SJCRH30 (cell line): ENCODE results near the gene MEGF6. TPM values are rescaled to one million over a fixed set of nuclear protein-coding genes. Genes with fewer than 3 reads are reported as not detected.
A peak's percentile ranks its signal among the peaks of the same experiment; 100 is the strongest.

ENCODE experiments used
- DNase-seq, 2 experiments: peaks; one replicate each; pipeline ENCODE4 v3.0.0-alpha.2; 2015 to 2020
- H3K27ac ChIP-seq: fragments of 250-450 bp; sonication (Bioruptor Pico); 2 replicates; pipeline ENCODE4 v1.5.1; 2020; ENCODE audit warnings: mild to moderate bottlenecking, moderate library complexity
- H3K27me3 ChIP-seq: fragments of 250-450 bp; sonication (Bioruptor Pico); 2 replicates; pipeline ENCODE4 v1.5.1; 2020; ENCODE audit warnings: mild to moderate bottlenecking, moderate library complexity
- H3K36me3 ChIP-seq: fragments of 250-450 bp; sonication (Bioruptor Pico); 2 replicates; pipeline ENCODE4 v1.5.1; 2020; ENCODE audit warnings: mild to moderate bottlenecking, moderate library complexity
- H3K4me1 ChIP-seq: fragments of 250-450 bp; sonication (Bioruptor Pico); 2 replicates; pipeline ENCODE4 v1.5.1; 2020; ENCODE audit warnings: mild to moderate bottlenecking, moderate library complexity
- H3K4me3 ChIP-seq: fragments of 250-450 bp; sonication (Bioruptor Pico); 2 replicates; pipeline ENCODE4 v1.5.1; 2020; ENCODE audit warnings: mild to moderate bottlenecking, moderate library complexity
- H3K9me3 ChIP-seq: fragments of 250-450 bp; sonication (Bioruptor Pico); replicated peaks from 2 replicates; pipeline ENCODE4 v1.5.1; 2020; ENCODE audit warnings: mild to moderate bottlenecking, moderate library complexity
- total RNA-seq: library from RNA; depleted of rRNA; stranded (reverse); fragments of >200 nt; shearing (Covaris generic); gene quantifications from 2 replicates; pipeline ENCODE4 v1.2.3, GENCODE V29; 2014

MEGF6 gene
- total RNA-seq, 1 experiment from 2014 or later, result not detected

DNA sequence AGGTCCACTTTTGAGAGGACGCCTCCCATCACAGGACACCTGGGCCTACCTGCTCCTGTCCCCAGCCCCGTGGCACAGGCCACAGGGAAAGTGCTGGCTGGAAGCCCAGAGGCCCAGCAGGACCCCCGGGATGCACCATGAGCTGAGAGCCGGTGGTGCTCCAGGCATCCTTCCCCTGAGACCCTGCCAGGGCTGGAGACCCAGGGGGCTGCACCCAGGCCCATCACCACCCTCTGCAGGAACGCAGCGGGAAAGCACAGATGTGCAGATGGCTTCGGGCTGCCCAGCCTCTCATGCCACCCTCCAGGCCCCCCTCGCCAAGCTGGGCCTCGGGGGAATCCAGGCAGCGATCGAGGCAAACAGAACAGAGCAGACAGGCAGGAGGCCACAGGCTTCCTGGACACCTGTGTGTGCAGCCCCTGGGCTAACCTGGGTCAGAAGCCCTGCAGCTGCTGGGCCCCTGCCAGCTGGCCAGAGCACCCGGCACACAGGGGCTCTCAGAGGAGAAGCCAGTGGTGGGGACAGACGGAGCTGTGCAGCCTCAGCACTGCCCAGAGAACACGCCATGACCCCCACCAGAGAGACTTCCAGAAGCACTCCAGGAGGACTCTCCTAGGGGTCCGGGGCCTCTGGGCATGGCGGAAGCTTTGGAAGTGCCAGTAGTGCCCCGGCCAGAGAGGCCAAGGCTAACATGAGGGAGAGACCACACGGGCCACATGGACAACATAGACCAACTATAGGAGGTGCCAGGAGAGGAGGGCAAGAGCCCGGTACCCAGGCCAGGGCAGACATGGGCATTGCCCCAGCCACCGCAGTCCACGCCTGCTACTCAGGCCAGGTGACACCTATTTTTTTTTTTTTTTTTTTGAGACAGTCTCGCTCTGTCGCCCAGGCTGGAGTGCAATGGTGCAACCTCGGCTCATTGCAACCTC lies 85.5 kb downstream of the MEGF6 start:
- Histone ChIP-seq H3K36me3 (no peaks in the 10 kb centered on the region), H3K27ac (no peak overlapping the region), H3K27me3 (peaks cover 48% of the 10 kb centered on the region), H3K4me1 (peaks cover 22% of the 10 kb centered on the region), H3K9me3 (no peaks in the 10 kb centered on the region), H3K4me3 (no peak overlapping the region)
- DNase-seq, result no peak

GRCh38 chr1:3524556-3525203 lies 86.6 kb downstream of the MEGF6 start:
- Histone ChIP-seq H3K27ac (no peak overlapping the region), H3K36me3 (no peaks in the 10 kb centered on the region), H3K27me3 (peaks cover 37% of the 10 kb centered on the region), H3K4me1 (peaks cover 10% of the 10 kb centered on the region), H3K9me3 (no peaks in the 10 kb centered on the region), H3K4me3 (no peak overlapping the region)
- DNase-seq, result no peak

- H3K4me1 ChIP-seq, result peaks cover 8% of the 10 kb centered on the region
- no peak for DNase-seq
These were observed 87.3 kb downstream of the MEGF6 start for GRCh38 chr1:3523980-3524379.

GRCh38 chr1:3522564-3523265 lies 88.6 kb downstream of the MEGF6 start:
- no peak for DNase-seq
- Histone ChIP-seq H3K27ac (no peak overlapping the region), H3K27me3 (peaks cover 36% of the 10 kb centered on the region), H3K4me3 (no peak overlapping the region), H3K36me3 (no peaks in the 10 kb centered on the region), H3K9me3 (no peaks in the 10 kb centered on the region), H3K4me1 (peaks cover 11% of the 10 kb centered on the region)

More at GRCh38 chr1:3523980-3524379, 87.3 kb downstream of the MEGF6 start:
- H3K9me3 ChIP-seq, result no peaks in the 10 kb centered on the region
- no peak overlapping the region for H3K4me3 ChIP-seq
- H3K27ac ChIP-seq, result no peak overlapping the region
- H3K27me3 ChIP-seq, result peaks cover 36% of the 10 kb centered on the region
- H3K36me3 ChIP-seq, result no peaks in the 10 kb centered on the region

DNA sequence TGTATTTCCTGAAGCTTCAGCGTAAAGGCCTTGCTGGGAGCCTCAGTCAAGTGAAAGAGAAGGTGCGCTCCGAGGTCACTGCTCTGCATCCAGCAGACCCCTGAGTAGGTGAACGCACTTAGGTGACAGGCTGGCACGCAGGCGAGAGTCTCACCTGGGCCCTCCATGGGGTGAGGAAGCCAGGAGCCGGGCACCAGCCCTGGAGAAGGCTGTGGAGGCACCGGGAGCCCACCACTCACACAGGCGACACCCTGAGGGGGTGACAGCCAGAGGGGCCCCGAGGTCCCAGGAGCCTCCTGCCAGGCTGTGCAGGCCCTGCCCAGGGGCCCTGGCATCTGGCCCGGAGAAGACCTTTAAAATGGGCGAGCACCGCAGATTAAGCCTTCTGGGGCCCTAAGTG lies 89.2 kb downstream of the MEGF6 start:
- no peaks in the 10 kb centered on the region for H3K36me3 ChIP-seq
- no peaks in the 10 kb centered on the region for H3K9me3 ChIP-seq
- DNase-seq, result no peak
- H3K27me3 ChIP-seq, result peaks cover 32% of the 10 kb centered on the region
- H3K4me1 ChIP-seq, result peaks cover 11% of the 10 kb centered on the region
- H3K27ac ChIP-seq, result no peak overlapping the region
- H3K4me3 ChIP-seq, result no peak overlapping the region

DNA sequence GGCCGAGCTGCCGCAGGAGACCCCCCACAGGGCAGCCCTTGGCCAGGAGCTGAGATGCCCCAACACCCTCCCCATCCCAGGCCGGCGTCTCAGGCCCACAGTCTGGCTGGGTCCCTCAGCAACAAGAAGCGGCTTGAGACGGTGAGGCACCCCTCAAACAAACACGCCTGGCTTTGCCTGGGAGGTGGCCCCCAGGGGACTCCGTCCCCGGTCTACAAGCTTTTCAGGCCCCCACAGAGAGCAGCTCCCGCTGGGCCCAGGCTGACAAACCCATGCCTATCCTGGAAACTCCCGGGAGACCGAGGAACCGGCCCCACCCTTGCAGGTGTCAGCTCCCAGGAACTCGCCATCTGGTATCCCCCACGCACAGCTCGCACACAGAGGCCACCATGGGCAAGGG lies 89.9 kb downstream of the MEGF6 start:
- H3K9me3 ChIP-seq, result no peaks in the 10 kb centered on the region
- peaks cover 15% of the 10 kb centered on the region for H3K4me1 ChIP-seq
- no peaks in the 10 kb centered on the region for H3K36me3 ChIP-seq
- H3K27ac ChIP-seq, result no peak overlapping the region
- DNase-seq, result no peak
- H3K4me3 ChIP-seq, result no peak overlapping the region
- peaks cover 30% of the 10 kb centered on the region for H3K27me3 ChIP-seq

GRCh38 chr1:3520419-3521378 lies 90.6 kb downstream of the MEGF6 start:
- no peak for DNase-seq
- peaks cover 21% of the 10 kb centered on the region for H3K4me1 ChIP-seq
- no peak overlapping the region for H3K27ac ChIP-seq
- no peaks in the 10 kb centered on the region for H3K9me3 ChIP-seq
- no peak overlapping the region for H3K4me3 ChIP-seq
- H3K36me3 ChIP-seq, result no peaks in the 10 kb centered on the region
- H3K27me3 ChIP-seq, result peaks cover 30% of the 10 kb centered on the region

GRCh38 chr1:3519301-3519885 lies 91.9 kb downstream of the MEGF6 start:
- Histone ChIP-seq H3K36me3 (no peaks in the 10 kb centered on the region), H3K27ac (peak overlapping the region; percentile 38), H3K9me3 (no peaks in the 10 kb centered on the region), H3K4me3 (no peak overlapping the region), H3K4me1 (peaks cover 22% of the 10 kb centered on the region), H3K27me3 (peaks cover 24% of the 10 kb centered on the region)
- DNase-seq, result no peak

GRCh38 chr1:3518756-3519155 lies 92.6 kb downstream of the MEGF6 start:
- Histone ChIP-seq H3K9me3 (no peaks in the 10 kb centered on the region), H3K4me1 (peaks cover 22% of the 10 kb centered on the region), H3K36me3 (no peaks in the 10 kb centered on the region), H3K27ac (peak overlapping the region; percentile 38), H3K4me3 (no peak overlapping the region), H3K27me3 (peaks cover 21% of the 10 kb centered on the region; the same call in 1 of the 2 replicates)
- peak; percentile 75 to 82 for DNase-seq

DNA sequence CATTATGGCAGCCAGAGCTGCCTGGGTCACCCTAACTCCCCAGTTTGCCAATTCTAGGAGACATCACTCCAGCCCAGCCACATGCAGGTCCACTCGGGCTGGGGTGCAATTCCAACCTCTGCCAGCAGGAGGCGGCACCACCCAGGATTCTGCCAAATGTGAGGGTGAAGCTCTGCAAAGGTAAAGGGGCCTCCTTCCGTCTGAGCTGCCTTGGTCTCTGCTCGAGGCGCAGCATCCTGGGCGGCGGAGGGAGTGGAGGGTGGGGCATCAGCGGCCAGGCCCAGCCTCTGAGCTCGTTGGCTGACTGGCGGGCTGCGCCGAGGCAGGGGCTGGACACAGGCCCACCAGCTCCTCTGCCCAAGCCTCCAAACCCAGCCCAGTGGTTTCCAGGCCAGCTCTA lies 93.1 kb downstream of the MEGF6 start:
- H3K27ac ChIP-seq, result no peak overlapping the region
- no peaks in the 10 kb centered on the region for H3K36me3 ChIP-seq
- H3K4me3 ChIP-seq, result no peak overlapping the region
- H3K27me3 ChIP-seq, result peaks cover 16% of the 10 kb centered on the region; the same call in 1 of the 2 replicates
- peaks cover 22% of the 10 kb centered on the region for H3K4me1 ChIP-seq
- no peaks in the 10 kb centered on the region for H3K9me3 ChIP-seq
- DNase-seq, result no peak

GRCh38 chr1:3516911-3517675 lies 94.2 kb downstream of the MEGF6 start:
- Histone ChIP-seq H3K36me3 (no peaks in the 10 kb centered on the region), H3K9me3 (no peaks in the 10 kb centered on the region), H3K27ac (no peak overlapping the region), H3K4me3 (no peak overlapping the region), H3K4me1 (peaks cover 22% of the 10 kb centered on the region), H3K27me3 (peaks cover 9% of the 10 kb centered on the region; the same call in 1 of the 2 replicates)
- DNase-seq, result no peak

GRCh38 chr1:3516481-3516869 lies 94.8 kb downstream of the MEGF6 start:
- Histone ChIP-seq H3K4me1 (peaks cover 22% of the 10 kb centered on the region), H3K27ac (no peak overlapping the region), H3K36me3 (no peaks in the 10 kb centered on the region), H3K27me3 (peaks cover 6% of the 10 kb centered on the region; the same call in 1 of the 2 replicates), H3K4me3 (no peak overlapping the region), H3K9me3 (no peaks in the 10 kb centered on the region)
- no peak for DNase-seq
